Measurements from ENCODE around the gene SCN4A.

DNA sequence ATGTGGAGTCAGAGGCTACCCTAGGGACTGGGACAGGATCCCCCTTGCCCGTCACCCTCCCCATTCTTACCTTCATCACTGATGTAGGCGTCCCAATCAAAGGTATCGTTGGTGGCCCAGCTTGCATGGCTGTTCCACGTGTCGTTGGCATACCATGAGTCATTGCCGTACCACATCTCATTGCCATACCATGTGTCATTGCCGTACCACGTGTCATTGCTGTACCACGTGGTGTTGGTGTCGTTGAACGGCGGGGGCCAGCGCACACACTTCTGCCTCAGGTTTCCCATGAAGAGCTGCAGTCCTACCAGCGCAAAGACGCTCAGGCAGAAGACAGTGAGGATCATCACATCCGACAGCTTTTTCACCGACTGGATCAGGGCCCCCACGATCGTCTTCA is 4.8 kb downstream of the SCN4A start:
- no peak for TF ChIP-seq EZH2 (IDR thresholded peaks at IDR 0.05; ENCODE audit: borderline replicate concordance, low read length)
- TF ChIP-seq, protein P1, sequence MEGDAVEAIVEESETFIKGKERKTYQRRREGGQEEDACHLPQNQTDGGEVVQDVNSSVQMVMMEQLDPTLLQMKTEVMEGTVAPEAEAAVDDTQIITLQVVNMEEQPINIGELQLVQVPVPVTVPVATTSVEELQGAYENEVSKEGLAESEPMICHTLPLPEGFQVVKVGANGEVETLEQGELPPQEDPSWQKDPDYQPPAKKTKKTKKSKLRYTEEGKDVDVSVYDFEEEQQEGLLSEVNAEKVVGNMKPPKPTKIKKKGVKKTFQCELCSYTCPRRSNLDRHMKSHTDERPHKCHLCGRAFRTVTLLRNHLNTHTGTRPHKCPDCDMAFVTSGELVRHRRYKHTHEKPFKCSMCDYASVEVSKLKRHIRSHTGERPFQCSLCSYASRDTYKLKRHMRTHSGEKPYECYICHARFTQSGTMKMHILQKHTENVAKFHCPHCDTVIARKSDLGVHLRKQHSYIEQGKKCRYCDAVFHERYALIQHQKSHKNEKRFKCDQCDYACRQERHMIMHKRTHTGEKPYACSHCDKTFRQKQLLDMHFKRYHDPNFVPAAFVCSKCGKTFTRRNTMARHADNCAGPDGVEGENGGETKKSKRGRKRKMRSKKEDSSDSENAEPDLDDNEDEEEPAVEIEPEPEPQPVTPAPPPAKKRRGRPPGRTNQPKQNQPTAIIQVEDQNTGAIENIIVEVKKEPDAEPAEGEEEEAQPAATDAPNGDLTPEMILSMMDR (conservative IDR thresholded peaks at IDR 0.05 in 1 of 2, IDR thresholded peaks at IDR 0.05 in 1 of 2; ENCODE audit: extremely low read depth in 1 of 2, insufficient read depth in 1 of 2, low read depth in 1 of 2, low read length in 2 of 2) = no peak
